H9 (cell line): ENCODE data around the gene SH3BP2. TPM values are rescaled to one million over a fixed set of nuclear protein-coding genes. Genes with fewer than 3 reads are reported as not detected.

Experiments used
- DNase-seq: peaks from one replicate; pipeline ENCODE4 v3.0.0-alpha.2; 2017
- H2AFZ ChIP-seq: one replicate; pipeline ENCODE4 v1.6.1; 2013; ENCODE audit warnings: mild to moderate bottlenecking, low read length, control low read depth, moderate library complexity
- H2AK5ac ChIP-seq: 2 replicates; pipeline ENCODE4 v1.6.1; 2013; ENCODE audit warnings: low read length, control low read depth, mixed read lengths; ENCODE audit not compliant: insufficient read length
- H2BK120ac ChIP-seq: one replicate; pipeline ENCODE4 v1.6.1; 2013; ENCODE audit warnings: low read depth, mild to moderate bottlenecking, low read length, control low read depth, inconsistent platforms; ENCODE audit not compliant: poor library complexity, severe bottlenecking
- H2BK12ac ChIP-seq: 2 replicates; pipeline ENCODE4 v1.6.1; 2013; ENCODE audit warnings: low read length, control low read depth, mixed read lengths, low read depth; ENCODE audit not compliant: insufficient read length
- H2BK15ac ChIP-seq: 2 replicates; pipeline ENCODE4 v1.6.1; 2013; ENCODE audit warnings: low read depth, low read length, control low read depth
- H2BK20ac ChIP-seq: one replicate; pipeline ENCODE4 v1.6.1; 2013; ENCODE audit warnings: low read depth, mild to moderate bottlenecking, low read length, control low read depth, inconsistent platforms; ENCODE audit not compliant: poor library complexity, severe bottlenecking
- H2BK5ac ChIP-seq: 2 replicates; pipeline ENCODE4 v1.6.1; 2013; ENCODE audit warnings: low read length, control low read depth, mixed read lengths; ENCODE audit not compliant: insufficient read length
- H3K14ac ChIP-seq: 2 replicates; pipeline ENCODE4 v1.6.1; 2013; ENCODE audit warnings: low read length, control low read depth; ENCODE audit not compliant: insufficient read depth
- H3K18ac ChIP-seq: 2 replicates; pipeline ENCODE4 v1.6.1; 2013; ENCODE audit warnings: low read depth, mild to moderate bottlenecking, mixed read lengths, low read length, control low read depth; ENCODE audit not compliant: insufficient read length
- H3K23ac ChIP-seq: 2 replicates; pipeline ENCODE4 v1.6.1; 2013; ENCODE audit warnings: low read length, control low read depth, mixed read lengths, low read depth; ENCODE audit not compliant: insufficient read length
- H3K23me2 ChIP-seq: 2 replicates; pipeline ENCODE4 v1.6.1; 2013; ENCODE audit warnings: low read depth, mild to moderate bottlenecking, mixed read lengths, low read length, control low read depth; ENCODE audit not compliant: insufficient read length, poor library complexity, severe bottlenecking
- H3K27ac ChIP-seq: 2 replicates; pipeline ENCODE4 v1.5.1; 2013; ENCODE audit warnings: low read length, control low read depth, mixed read lengths, low read depth; ENCODE audit not compliant: insufficient read length
- H3K27me3 ChIP-seq: 2 replicates; pipeline ENCODE4 v1.6.1; 2013; ENCODE audit warnings: low read length, control low read depth, inconsistent platforms; ENCODE audit not compliant: insufficient read depth
- H3K4ac ChIP-seq: 2 replicates; pipeline ENCODE4 v1.6.1; 2013; ENCODE audit warnings: low read depth, mild to moderate bottlenecking, control low read depth, inconsistent platforms, low read length, moderate library complexity
- H3K4me1 ChIP-seq: 2 replicates; pipeline ENCODE4 v1.6.1; 2013; ENCODE audit warnings: low read length, control low read depth, inconsistent platforms; ENCODE audit not compliant: insufficient read depth
- H3K4me2 ChIP-seq: 2 replicates; pipeline ENCODE4 v1.6.1; 2013; ENCODE audit warnings: low read length, control low read depth, mixed read lengths; ENCODE audit not compliant: insufficient read length, insufficient read depth
- H3K56ac ChIP-seq: 2 replicates; pipeline ENCODE4 v1.6.1; 2013; ENCODE audit warnings: low read depth, mild to moderate bottlenecking, mixed read lengths, low read length, control low read depth; ENCODE audit not compliant: insufficient read length
- H3K79me1 ChIP-seq: 2 replicates; pipeline ENCODE4 v1.6.1; 2013; ENCODE audit warnings: low read depth, mild to moderate bottlenecking, moderate library complexity, low read length, control low read depth, inconsistent platforms; ENCODE audit not compliant: insufficient read depth, poor library complexity, severe bottlenecking
- H3K79me2 ChIP-seq: 2 replicates; pipeline ENCODE4 v1.6.1; 2013; ENCODE audit warnings: low read length, control low read depth, inconsistent platforms; ENCODE audit not compliant: insufficient read depth
- H3K9ac ChIP-seq: 2 replicates; pipeline ENCODE4 v1.6.1; 2013; ENCODE audit warnings: low read length, control low read depth, mixed read lengths; ENCODE audit not compliant: insufficient read length; ENCODE audit errors: extremely low read depth
- H3K9me3 ChIP-seq: one replicate; pipeline ENCODE4 v1.6.1; 2013; ENCODE audit warnings: low read depth, low read length, inconsistent platforms; ENCODE audit not compliant: control insufficient read depth
- H3T11ph ChIP-seq: one replicate; pipeline ENCODE4 v1.6.1; 2013; ENCODE audit warnings: mild to moderate bottlenecking, low read length, control low read depth, inconsistent platforms
- H4K20me1 ChIP-seq: one replicate; pipeline ENCODE4 v1.6.1; 2013; ENCODE audit not compliant: control insufficient read depth, insufficient read length, insufficient read depth
- H4K5ac ChIP-seq: 2 replicates; pipeline ENCODE4 v1.6.1; 2013; ENCODE audit warnings: low read depth, mild to moderate bottlenecking, mixed read lengths, low read length, control low read depth; ENCODE audit not compliant: insufficient read length
- H4K8ac ChIP-seq: replicated peaks from 2 replicates; pipeline ENCODE4 v1.6.1; 2013; ENCODE audit warnings: low read length, control low read depth, mixed read lengths, low read depth; ENCODE audit not compliant: insufficient read length
- H4K91ac ChIP-seq: 2 replicates; pipeline ENCODE4 v1.6.1; 2013; ENCODE audit warnings: low read depth, mild to moderate bottlenecking, moderate library complexity, mixed read lengths, low read length, control low read depth; ENCODE audit not compliant: insufficient read length
- H3K27ac Mint-ChIP-seq, 3 experiments: 2 replicates in 2 of 3; 3 replicates in 1 of 3; pipeline ENCODE4 v1.8.0; 2020 to 2021; ENCODE audit warnings: mixed read lengths in 3 of 3, mild to moderate bottlenecking in 1 of 3, moderate library complexity in 1 of 3
- H3K27me3 Mint-ChIP-seq: 2 replicates; pipeline ENCODE4 v1.8.0; 2021; ENCODE audit warnings: low read depth, mild to moderate bottlenecking, moderate library complexity, mixed read lengths
- H3K36me3 Mint-ChIP-seq, 3 experiments: 2 replicates in 2 of 3; 3 replicates in 1 of 3; pipeline ENCODE4 v1.8.0; 2020 to 2021; ENCODE audit warnings: low read depth in 3 of 3, mixed read lengths in 3 of 3; ENCODE audit not compliant: insufficient read depth in 1 of 3
- H3K4me1 Mint-ChIP-seq, 2 experiments: 2 replicates each; pipeline ENCODE4 v1.8.0; 2020; ENCODE audit warnings: mixed read lengths in 2 of 2
- H3K4me3 Mint-ChIP-seq, 2 experiments: 2 replicates in 1 of 2; 3 replicates in 1 of 2; pipeline ENCODE4 v1.8.0; 2020 to 2021; ENCODE audit warnings: mild to moderate bottlenecking in 2 of 2, mixed read lengths in 2 of 2, moderate library complexity in 1 of 2
- H3K9me3 Mint-ChIP-seq, 2 experiments: 2 replicates in 1 of 2; 3 replicates in 1 of 2; pipeline ENCODE4 v1.8.0; 2020; ENCODE audit warnings: mild to moderate bottlenecking in 2 of 2, mixed read lengths in 2 of 2, moderate library complexity in 1 of 2
- CTCF ChIP-seq: fragments of 200-600 bp; sonication (generic); conservative IDR thresholded peaks from 3 replicates; pipeline ENCODE4 v1.8.0; 2021; ENCODE audit warnings: antibody characterized with exemption, mild to moderate bottlenecking
- WGBS: extraction: QIAGEN DNeasy Blood & Tissue Kit; methylation state at CpG from one replicate; pipeline ENCODE4 v1.1.7; 2013; ENCODE audit warnings: missing lambda C conversion rate, low lambda C conversion rate, mixed read lengths; ENCODE audit not compliant: insufficient read length; ENCODE audit errors: extremely low coverage; 5-methylcytosine and 5-hydroxymethylcytosine counted together
- total RNA-seq: library from RNA; stranded (reverse); gene quantifications from 2 replicates; pipeline ENCODE4 v1.2.1, GENCODE V29; 2021

The SH3BP2 gene
- total RNA-seq, 1 experiment from 2014 or later, result 37.6 TPM

- Mint-ChIP-seq H3K9me3 (no peaks in the 10 kb centered on the region), H3K4me1 (peaks cover 8 to 23% of the 10 kb centered on the region in 2 experiments), H3K36me3 (0 out of 7 replicates have a peak, but pooled peaks cover 0 to 2% (median 0%) of the 10 kb centered on the region in 3 experiments), H3K27me3 (no peaks in the 10 kb centered on the region), H3K27ac (peak overlapping the region in 2 of 3 experiments; percentile 83; a peak in 3 of 7 replicates), H3K4me3 (no peak overlapping the region)
- no peaks in the 10 kb centered on the region for H3K4me1 ChIP-seq
- no peak for TF ChIP-seq CTCF
- H3K23ac ChIP-seq, result no peak overlapping the region
- peak overlapping the region; percentile 11 for H3K18ac ChIP-seq
- H2BK120ac ChIP-seq, result no peak overlapping the region
- no peak overlapping the region for H2BK15ac ChIP-seq
- no CpG with 5 or more reads among the region's 29 CpGs for WGBS
- no peak overlapping the region for H3K27ac ChIP-seq
- no peaks in the 10 kb centered on the region for H3K27me3 ChIP-seq
- no peak overlapping the region for H2BK12ac ChIP-seq
- peaks cover 5% of the 10 kb centered on the region for H4K20me1 ChIP-seq
- no peak overlapping the region for H3K56ac ChIP-seq
- no peak overlapping the region for H2BK20ac ChIP-seq
- no peaks in the 10 kb centered on the region for H3K23me2 ChIP-seq
- H3K4ac ChIP-seq, result no peak overlapping the region
- no peak overlapping the region for H3K4me2 ChIP-seq
- no peaks in the 10 kb centered on the region for H3K9me3 ChIP-seq
- no peaks in the 10 kb centered on the region for H3K79me2 ChIP-seq
- no peak overlapping the region for H2AFZ ChIP-seq
- no peak overlapping the region for H4K8ac ChIP-seq
- DNase-seq, result peak; percentile 79
- no peak overlapping the region for H4K91ac ChIP-seq
- H2AK5ac ChIP-seq, result no peak overlapping the region
- no peak overlapping the region; the same call in 1 of the 2 replicates for H3K14ac ChIP-seq
- no peak overlapping the region for H2BK5ac ChIP-seq
- H4K5ac ChIP-seq, result no peak overlapping the region
- no peak overlapping the region for H3T11ph ChIP-seq
- no peaks in the 10 kb centered on the region for H3K79me1 ChIP-seq
- no peak overlapping the region for H3K9ac ChIP-seq
Measured at GRCh38 chr4:2800691-2801596, 8.1 kb downstream of the SH3BP2 start.
